RPMI8226 (cell line): ENCODE results near the gene PRRX1.

Experiments used
- DNase-seq: peaks from one replicate; pipeline ENCODE4 v3.0.0-alpha.2; 2015

Gene PRRX1

DNA sequence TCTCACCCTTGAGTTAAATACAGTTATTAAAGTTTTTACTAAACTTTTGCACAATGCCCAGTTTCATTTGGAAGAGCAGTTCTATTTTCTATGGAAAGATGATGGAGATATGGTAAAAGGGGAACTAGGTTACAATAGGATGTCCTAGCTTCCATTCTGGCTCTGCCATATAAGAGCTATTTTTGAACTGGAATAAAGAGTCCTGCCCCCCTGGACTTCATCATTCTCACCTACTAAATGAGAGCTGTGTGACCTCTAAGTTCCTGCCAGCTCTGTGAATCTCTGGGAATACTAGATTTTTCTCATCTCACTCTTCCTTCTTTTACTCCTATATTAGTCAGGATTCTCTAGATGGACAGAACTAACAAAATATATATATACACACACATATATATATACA is 106.3 kb downstream of the PRRX1 start:
- DNase-seq, result no peak

DNA sequence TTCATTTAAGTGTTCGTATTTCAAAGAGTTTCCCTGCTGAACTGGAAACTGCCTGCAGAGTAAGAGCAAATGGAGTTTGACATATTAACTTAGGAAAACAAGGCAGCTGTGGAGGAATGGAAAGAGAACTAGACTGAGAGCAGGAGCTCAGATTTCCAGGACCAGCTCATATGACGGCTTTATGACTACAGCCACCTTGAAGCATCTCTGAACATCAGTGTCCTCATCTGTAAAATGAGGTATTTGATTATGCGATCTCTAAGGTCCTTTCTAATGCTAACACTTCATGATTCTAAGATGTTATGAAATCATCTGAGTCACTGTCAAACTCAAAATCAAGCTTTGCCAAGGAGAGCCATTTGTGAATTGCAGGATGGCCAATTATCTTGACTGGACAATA is 112.3 kb downstream of the PRRX1 start:
- no peak for DNase-seq

DNA sequence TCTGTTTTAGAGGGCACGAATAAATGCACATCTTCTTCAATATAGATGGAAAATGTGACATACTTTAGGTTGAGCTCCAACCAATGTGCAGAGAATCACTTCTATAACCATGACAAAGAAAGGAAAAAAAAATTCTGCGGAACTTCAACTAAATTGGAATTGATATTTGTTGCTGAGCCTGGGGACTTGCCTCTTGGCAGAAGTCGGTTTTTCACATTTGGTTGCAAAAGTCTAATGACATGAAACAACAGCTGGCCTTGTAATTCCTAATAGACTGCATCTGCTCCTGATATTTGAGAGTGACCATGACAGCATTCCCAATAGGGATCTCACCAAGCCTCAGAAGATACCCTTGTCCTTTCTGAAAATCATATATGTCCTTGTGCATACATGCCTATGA is 112.8 kb downstream of the PRRX1 start:
- DNase-seq, result no peak
